Naive B cell (primary cell): ENCODE results near the gene MBTPS1. TPM values are rescaled to one million over a fixed set of nuclear protein-coding genes. Genes with fewer than 3 reads are reported as not detected.

ENCODE experiments used
- polyA plus RNA-seq, 6 donors: library from polyadenylated mRNA; unstranded; fragments of 300-500 nt; fragmentation: Illumina TruSeq; gene quantifications; one replicate each; pipeline ENCODE4 v1.2.3, GENCODE V29; 2021; ENCODE audit warnings: low read depth in 6 of 6

Gene MBTPS1
- polyA plus RNA-seq, 6 donors from 2014 or later: 37.6 to 56.5 (median 48.8) TPM

Other genes starting within 250 kb of the MBTPS1 start
- 1 to 10 TPM in 4 of 6 donors, under 1 TPM in 2; 0.15 to 2.4 (median 1.6) TPM for gene MLYCD, start 217.8 kb downstream of the MBTPS1 start, polyA plus RNA-seq
- under 1 TPM in 3 of 6 donors, not detected in 3; 0.20 to 0.85 (median 0.24) TPM for gene OSGIN1, start 163.7 kb downstream of the MBTPS1 start, polyA plus RNA-seq
- gene NECAB2, start 148.7 kb downstream of the MBTPS1 start, polyA plus RNA-seq: not detected
- not detected for gene SLC38A8, start 74.1 kb downstream of the MBTPS1 start, polyA plus RNA-seq
- gene HSDL1, start 28.2 kb upstream of the MBTPS1 start, polyA plus RNA-seq: 10 to 100 TPM in 5 of 6 donors, 1 to 10 TPM in 1; 3.5 to 15.5 (median 13.7) TPM
- under 1 TPM in 1 of 6 donors, not detected in 5; 0.43 TPM for gene DNAAF1, start 28.4 kb upstream of the MBTPS1 start, polyA plus RNA-seq
- gene TAF1C, start 70.1 kb upstream of the MBTPS1 start, polyA plus RNA-seq: 10 to 100 TPM in 1 of 6 donors, 1 to 10 TPM in 5; 4.8 to 11.6 (median 7.3) TPM
- gene ADAD2, start 74.2 kb upstream of the MBTPS1 start, polyA plus RNA-seq: under 1 TPM in 1 of 6 donors, not detected in 5; 0.17 TPM
- not detected for gene KCNG4, start 123.1 kb upstream of the MBTPS1 start, polyA plus RNA-seq
- not detected for gene WFDC1, start 177.9 kb upstream of the MBTPS1 start, polyA plus RNA-seq